GM19468 (cell line): ENCODE results near the gene NME4.
"Not testable (repeated sequence)": the region's sequence is repeated elsewhere in the genome, so short reads cannot be mapped to it uniquely, and the experiment has no call there.

Source experiments
- ATAC-seq: cut with Tn5 transposase; IDR thresholded peaks from one replicate; pipeline ENCODE4 v1.9.1; 2021; ENCODE audit warnings: mild to moderate bottlenecking, moderate library complexity, moderate number of reproducible peaks; ENCODE audit not compliant: unreplicated experiment; ENCODE audit errors: extremely low read depth

The NME4 gene

DNA sequence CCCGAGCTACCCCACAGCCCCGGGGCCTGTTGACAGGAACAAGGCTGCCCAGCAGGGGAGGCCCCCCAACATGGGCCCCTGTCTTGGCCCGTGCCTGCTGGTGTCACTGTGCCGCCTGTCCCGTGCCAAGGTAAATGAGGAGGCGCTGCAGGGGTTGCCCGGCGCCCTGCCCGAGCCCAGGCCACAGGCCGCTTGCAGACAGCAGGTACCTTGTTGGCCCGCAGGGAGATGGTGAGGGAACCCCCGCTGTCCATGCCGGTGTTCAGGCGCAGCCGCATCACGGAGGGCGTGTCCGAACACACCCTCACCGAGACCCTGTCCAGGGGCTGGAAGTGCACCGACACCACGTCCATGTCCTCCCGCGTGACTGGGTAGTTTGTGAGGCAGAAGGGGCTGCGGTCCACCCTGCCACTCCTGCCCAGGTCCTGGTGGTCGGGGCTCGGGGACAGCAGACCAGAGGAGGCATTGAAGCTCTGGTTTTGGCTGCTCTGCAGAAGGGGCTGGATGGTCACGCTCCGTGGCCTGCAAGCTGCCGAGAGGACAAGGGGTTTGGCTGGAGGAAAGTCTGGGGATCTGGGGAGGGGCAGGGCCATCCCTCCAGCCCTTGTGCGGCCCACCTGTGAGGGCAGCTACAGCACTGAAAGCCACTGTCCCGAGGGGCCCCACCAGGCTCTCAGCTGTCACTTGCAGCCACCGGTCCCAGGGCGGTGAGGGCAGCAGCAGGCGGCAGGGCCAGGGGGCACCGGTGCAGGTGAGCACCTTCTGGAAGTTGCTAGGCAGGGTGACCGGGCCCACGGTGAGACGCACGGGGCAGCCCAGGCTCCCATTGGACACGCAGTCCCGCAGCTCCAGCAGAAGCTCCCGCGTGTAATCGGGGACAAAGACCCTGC is 20.8 kb upstream of the NME4 start:
- no peak for ATAC-seq

DNA sequence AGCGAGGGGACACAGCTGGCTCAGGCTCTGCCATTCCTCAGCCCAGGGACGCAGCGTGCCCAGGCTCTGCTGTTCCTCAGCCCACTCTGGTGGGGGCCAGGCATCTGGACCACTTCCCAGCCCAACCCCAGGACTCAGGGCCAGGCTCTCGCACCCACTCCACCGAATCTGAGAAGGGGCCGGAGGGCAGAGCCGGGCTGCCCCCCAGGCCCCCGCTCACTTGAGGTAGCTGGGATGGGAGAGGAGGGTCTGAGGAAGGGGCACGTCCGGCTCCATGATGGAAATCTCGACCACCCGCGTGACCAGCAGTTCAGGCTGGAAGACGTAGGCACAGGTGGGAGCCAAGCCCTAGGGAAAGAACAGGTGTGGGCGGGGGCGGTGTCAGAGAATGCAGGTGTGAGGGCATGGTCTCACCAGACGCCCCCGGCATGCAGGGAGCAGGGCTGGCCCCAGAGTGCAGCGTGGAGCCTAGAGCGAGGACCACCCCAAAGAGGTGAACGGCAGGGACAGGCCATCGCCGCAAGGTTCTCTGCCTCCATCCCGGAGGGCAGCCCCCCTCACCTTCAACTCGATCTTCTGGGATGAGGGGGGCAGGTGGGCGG is 20.1 kb upstream of the NME4 start:
- ATAC-seq = no peak

DNA sequence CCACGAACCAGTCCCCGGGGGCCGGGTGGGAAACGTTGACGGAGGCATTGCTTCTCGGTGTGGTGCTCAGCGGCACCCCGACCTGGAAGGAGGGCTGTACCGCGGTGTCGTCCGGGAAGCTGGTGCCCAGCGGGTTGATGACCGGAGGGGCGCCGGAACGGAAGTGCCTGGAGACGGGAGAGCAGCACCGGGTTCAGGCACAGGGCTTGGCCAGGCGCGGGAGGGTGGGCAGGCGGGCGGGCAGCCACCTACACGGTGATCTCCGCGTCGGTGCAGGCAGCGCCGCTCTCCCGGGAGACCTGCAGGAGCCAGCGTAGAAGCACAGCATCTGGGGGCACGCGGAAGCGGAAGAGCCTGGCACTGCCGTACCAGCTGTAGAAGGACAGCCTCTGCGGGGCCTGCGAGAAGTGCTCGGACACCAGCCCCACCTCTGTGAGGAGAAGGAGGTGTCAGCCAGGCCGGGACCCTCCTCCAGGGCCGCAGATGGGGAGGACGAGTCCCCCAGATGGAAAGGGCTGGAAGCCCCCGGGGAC is 19.5 kb upstream of the NME4 start:
- ATAC-seq = no peak

DNA sequence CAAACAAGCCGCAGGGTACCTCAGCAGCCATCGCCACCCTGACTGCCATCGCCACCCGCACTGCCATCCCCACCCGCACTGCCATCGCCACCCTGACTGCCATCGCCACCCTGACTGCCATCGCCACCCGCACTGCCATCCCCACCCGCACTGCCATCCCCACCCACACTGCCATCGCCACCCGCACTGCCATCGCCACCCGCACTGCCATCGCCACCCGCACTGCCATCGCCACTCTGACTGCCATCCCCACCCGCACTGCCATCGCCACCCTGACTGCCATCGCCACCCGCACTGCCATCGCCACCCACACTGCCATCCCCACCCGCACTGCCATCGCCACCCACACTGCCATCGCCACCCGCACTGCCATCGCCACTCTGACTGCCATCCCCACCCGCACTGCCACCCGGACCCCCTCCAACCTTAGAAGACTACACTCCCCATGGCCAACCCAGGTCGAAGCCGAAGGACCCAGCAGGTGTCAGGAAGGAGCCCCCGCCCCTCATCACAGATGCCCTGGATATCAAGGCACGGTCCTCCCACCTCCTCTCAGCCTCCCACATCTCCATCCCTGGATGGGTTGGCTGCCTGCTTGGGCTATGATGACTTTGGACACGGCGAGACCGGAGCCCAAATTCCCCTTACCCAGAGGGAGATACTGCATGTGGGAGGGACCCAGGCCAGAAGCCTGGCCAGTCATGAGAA is 18.7 kb upstream of the NME4 start:
- not testable (repeated sequence) for ATAC-seq

DNA sequence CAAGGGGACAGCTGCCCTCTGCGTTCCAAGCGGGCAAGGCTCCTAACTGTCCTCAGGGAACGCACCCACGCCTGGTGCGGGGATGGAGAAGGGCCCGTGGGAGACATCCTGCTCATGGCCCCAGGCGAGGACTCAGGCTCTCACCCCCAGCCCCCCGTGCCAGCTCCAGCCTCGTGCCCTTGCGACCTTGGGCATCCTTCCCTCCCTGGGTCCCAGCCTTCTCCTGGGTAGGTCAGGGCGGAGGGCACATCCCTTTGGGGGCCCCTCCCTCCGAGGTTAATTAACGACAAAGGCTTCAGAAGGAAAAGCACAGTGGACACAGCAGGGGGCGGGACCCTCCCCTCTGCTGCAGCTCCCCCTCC is 18.2 kb upstream of the NME4 start:
- no peak for ATAC-seq

DNA sequence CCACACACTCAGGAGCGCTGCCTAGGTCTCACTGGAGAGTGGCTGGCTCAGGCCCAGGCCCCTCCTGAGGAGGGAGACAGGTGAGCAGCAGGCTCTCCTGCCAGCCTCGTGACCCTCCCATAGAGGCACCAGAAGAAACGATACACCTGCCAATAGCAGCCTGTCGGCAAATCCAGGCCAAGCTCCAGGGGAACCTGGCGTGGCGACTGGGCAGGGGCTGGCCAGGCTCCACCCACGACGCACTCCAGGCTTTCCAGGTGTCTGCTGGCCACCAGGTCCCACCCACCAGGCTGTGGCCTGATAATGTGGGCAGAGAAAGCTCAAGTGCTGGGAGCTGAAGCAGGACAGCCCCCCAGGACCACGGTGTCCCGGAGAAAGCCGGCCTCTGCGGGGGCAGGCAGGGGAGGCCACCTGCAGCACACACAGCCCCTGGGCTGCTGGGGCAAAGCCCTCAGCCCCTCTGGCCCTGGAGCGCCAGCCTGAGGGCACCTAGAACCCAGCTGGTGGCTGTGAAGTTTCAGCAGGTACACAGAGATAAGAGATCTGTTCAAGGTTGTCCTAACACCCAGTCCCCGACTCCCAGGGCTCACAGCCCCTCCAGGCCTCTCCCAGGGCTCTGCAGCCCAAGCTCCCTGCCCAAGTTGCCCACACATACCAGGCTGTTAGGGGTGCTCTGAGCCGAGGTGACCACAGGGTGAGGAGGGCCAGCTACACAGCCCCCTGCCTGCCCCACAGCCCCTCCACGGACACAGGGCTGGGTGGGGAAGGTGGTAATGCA is 17.6 kb upstream of the NME4 start:
- no peak for ATAC-seq

DNA sequence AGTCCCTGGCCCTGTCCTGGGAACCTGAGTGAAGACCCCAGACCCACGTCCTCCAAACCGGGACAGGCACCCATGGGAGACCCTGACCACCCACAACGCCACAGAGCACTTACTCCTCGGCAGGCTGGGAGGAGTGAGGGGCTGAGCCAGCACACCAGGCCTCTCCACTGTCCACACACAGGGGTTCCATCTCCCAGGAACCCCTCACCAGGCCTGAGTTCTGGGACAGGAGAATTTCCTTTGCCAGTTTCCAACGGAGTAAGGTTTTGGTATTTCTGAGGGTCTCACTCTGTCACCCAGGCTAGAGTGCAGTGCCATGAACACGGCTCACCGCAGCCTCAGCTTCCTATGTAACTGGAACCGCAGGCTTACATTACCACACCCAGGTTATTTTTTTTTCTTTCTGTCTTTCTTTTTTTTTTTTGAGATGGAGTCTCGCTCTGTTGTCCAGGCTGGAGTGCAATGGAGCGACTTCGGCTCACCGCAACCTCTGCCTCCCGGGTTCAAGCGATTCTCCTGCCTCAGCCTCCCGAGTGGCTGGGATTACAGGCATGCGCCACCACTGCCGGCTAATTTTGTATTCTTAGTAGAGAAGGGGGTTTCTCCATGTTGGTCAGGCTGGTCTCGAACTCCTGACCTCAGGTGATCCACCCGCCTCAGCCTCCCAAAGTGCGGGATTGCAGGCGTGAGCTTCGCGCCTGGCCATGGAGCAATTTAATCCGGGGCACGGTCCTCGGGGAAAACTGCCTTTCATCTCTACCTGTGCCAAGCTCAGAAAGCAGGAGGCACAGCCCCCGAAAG is 16.8 kb upstream of the NME4 start:
- ATAC-seq = no peak

DNA sequence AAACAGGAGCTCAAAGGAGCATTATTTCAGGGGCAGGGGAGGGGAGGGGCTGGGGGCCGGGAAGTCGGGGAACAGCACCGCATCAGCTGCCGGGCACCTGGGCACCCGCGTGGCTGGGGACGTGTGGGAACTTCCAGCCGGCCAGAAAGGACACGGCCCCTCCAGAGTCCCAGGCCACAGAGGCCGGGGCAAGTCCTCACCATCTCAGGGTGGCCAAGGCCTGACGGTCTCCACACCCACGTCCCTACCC is 16.3 kb upstream of the NME4 start:
- no peak for ATAC-seq

DNA sequence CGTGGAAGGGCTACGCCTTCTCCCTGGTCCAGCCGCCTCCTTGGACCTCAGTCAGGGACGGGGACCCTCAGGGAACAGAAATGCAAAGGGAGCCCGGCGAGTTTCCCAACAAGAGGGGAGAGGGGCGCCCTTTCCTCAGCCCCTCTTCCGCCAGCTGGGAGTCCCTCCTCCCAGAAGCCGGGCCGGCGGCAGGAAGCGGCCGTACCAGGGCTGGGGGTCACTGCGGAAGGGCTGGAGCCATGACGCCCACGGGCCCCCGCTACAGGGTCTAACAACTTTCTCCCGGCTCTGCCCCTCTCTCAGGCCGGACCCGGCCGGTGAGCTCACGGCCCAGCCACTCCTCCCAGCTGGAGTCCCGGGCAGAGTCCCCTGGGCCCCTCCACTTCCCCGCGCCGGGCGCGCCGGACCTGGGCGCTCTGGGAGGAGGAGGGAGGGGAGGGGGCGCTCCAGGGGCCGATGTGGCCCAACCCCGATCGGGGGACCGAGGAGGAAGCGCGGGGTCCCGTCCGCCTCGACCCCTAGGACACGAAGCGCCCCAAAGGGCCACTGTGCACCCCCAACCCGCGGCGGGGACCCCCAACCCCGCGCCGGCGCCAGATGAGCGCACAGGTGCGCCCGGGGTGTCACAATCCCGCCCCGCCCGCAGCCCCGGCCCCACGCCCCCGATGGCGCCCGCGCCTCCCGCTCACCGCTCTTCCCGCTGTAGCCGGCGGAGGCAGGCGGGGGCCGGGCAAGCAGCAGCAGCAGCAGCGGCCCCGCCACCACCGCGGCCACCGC is 15.8 kb upstream of the NME4 start:
- no peak for ATAC-seq

DNA sequence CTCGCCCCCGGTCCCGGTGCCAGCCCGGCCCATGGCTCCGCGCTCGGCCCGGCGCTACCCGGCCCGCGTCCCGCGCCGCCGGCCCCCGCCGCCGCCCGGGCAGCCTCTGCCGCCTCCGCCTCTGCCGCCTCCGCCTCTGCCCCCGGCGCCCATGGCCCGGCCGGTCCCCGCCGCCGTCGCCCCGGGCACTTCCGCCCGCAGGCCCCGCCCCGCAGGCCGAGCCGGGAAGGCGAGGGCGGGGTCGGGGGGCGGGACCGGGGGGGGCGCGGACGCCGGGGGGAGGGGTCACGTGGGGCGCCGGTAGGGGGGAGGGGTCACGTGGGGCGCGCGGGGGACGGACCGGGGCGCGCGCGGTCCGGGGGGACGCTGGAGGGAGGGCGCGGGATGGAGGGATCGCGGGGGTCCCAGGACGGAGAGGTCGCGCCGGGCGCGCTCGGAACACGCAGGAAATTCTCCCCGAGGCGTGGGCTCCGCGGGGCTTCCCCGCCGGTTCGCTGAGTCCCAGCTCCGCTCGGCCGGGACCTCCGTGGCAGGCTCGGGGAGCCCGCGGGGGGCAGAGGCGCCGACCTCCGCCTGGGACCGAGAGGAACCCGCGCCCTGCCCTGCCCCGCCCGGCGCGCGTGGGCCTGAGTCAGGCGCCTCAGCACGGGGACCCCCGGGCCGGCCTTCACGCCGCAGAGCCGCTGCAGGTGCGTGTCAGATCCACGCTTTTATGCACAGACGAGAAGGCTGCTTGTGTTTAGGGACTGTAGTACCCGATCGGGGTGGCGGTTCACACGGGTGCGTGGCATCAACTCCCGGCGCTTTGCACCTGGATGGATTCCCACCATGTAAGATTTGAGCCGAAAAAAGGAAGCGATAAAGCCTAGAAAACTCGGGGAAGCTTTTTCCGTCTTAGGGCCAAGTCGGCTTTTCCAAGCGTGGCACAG is 14.9 kb upstream of the NME4 start, which contains the start of gene PGAP6:
Gene PGAP6 (minus strand): TSS at position 190 of the 929 bp plus-strand sequence. CDS start 157 bp downstream, at position 33.
- peak; percentile 19 for ATAC-seq

DNA sequence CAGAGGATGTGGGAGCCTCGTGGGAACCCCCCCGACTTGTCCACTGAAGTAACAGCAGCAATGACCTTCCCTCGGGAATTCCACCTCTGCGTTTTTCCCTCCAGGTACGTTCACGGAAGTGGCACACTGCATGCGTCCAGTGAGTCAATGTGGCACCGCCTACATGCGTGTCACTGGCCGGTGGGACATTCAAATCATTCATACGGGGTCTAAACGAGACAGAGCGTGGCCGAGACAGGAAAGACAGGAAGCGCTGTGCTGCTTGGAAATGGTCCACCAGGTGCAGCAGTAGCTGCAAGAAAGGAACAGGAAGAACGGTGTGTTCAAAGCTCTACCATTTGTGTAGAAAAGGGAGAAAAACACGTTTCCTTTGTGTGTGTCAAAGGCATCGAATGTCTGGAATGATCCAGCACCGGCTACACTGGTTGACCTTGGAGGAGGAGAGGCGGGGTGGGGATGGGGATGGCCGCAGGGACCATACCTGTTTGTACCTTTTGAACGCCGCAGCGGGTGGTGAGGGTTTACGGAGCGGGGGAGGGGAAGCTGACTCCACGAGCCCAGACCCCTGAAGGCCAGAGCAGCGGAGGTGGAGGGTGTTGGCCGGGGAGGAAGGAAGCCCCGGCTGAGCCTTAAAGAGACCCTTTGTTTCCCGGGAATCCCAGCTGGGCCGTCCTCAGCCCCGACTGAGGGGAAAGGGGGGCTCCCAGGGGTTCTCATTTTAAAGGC is 13.5 kb upstream of the NME4 start:
- no peak for ATAC-seq

DNA sequence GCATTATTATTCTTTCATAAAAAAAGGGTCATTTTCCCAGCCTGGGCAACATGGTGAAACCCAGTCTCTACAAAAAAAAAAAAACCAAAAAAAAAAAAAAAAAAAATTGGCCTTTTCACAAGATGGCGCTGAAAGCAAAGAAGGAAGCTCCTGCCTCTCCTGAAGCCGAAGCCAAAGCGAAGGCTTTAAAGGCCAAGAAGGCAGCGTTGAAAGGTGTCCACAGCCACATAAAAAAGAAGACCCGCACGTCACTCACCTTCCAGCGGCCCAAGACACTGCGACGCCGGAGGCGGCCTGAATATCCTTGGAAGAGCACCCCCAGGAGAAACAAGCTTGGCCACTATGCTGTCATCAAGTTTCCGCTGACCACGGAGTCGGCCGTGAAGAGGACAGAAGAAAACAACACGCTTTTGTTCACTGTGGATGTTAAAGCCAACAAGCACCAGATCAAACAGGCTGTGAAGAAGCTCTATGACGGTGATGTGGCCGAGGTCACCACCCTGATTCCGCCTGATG is 10.3 kb upstream of the NME4 start:
- ATAC-seq = no peak

DNA sequence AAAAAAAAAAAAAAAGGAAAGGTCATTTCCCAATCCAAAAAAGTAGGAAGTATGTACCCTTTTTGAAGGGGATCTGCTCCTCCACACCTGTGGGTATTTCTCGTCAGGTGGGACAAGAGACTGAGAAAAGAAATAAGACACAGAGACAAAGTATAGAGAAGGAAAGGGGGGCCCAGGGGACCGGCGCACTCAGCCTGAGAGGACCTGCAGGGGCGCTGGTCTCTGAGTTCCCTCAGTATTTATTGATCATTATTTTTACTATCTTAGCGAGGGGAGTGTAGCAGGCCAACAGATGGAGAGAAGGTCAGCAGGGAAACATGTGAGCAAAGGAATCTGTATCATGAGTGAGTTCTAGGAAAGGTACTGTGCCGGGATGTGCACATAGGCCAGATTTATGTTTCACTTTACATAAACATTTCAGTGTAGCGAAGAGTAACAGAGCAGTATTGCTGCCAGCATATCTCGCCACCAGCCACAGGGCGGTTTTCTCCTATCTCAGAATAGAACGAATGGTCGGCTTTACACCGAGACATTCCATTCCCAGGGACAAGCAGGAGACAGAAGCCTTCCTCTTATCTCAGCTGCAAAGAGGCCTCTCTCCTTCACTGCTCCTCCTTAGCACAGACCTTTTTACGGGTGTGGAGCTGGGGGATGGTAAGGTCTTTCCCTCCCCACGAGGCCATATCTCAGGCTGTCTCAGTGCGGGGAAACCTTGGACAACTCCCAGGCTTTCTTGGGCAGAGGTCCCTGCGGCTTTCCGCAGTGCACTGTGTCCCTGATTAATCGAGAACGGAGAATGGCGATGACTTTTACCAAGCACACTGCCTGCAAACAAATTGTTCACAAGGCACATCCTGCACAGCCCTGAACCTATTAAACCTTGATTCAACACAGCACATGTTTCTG is 9.0 kb upstream of the NME4 start:
- ATAC-seq = not testable (repeated sequence)

DNA sequence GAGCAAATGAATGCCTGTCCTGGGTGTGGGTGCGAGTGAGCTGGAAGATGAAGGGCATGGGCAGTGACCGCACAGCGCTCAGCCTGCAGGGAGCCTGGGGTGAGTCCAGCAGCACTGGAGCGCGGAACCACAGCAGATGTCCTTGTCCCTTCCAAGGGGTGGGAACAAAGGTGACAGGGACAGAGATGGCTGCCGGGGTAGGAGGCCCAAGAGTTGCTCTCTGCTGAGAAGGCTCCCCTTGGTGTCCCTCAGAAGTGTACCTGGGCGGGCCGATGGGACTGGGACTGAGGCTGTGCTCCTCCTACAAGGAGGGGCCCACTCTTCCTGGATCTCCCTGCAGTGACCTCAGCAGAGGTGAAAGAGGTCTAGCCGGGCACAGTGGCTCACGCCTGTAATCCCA is 7.6 kb upstream of the NME4 start:
- no peak for ATAC-seq

DNA sequence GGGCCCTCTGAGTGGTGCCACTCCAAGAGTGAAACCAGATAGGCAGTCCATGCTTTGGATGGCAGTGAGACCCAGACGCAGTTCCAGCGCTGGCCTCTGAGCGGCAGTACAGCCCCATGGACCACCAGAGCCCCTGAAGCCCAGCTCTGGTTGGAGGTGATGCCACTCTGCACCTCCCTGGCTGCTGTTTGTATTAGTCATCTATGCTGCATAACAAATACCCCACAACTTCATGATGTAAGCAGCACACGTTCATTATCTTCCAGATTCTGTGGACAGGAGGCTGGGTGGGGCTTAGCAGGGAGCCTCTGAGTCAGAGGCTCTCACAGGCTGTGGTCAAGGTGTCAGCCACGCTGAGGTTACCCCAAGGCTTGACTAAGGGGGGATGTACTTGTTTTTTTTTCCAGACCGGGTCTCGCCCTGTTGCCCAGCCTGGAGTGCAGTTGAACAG is 5.1 kb upstream of the NME4 start:
- no peak for ATAC-seq

DNA sequence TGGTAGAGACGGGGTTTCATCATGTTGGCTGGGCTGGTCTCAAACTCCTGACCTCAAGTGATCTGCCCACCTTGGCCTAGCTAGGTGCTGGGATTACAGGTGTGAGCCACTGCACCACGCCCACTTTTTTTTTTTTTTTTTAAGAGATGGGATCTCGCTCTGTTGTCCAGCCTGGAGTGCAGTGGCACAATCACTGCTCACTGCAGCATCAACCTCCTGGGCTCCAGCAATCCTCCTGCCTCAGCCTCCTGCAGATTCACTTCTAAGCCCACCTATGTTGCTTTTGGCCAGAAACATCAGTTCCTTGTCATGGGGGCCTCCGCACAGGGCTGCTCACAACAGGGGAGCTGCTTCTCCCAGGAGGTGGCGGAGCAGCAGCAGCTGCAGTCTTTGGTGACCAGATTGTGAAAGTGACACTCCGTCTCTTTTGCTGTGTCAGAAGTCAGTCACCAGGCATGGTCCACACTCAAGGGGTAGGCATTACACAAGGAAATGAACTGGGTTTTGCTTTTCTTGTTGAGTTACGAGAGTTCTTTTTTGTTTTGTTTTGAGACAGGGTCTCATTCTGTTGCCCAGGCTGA is 4.5 kb upstream of the NME4 start:
- ATAC-seq = no peak
